DND-41 (cell line): ENCODE measurements around the gene CFAP92.

Source experiments
- ATAC-seq: fragments of 200-7000 bp; cut with Tn5 transposase; 3 replicates; pipeline ENCODE4 v1.9.1; 2021; ENCODE audit warnings: low read depth; ENCODE audit not compliant: insufficient read depth
- DNase-seq: peaks from one replicate; pipeline ENCODE4 v3.0.0-alpha.2; 2020
- H2AFZ ChIP-seq: 2 replicates; pipeline ENCODE4 v1.6.0; 2012; ENCODE audit warnings: low read depth, low read length
- H3K27ac ChIP-seq: 2 replicates; pipeline ENCODE4 v1.5.1; 2012; ENCODE audit warnings: low read length, inconsistent platforms
- H3K27me3 ChIP-seq: fragments of 200-600 bp; sonication (generic); 2 replicates; pipeline ENCODE4 v1.6.0; 2012; ENCODE audit warnings: low read length, mild to moderate bottlenecking, inconsistent platforms; ENCODE audit not compliant: insufficient read depth, poor library complexity
- H3K36me3 ChIP-seq: 2 replicates; pipeline ENCODE4 v1.5.1; 2012; ENCODE audit warnings: low read length, inconsistent platforms; ENCODE audit not compliant: insufficient read depth
- H3K4me1 ChIP-seq: 2 replicates; pipeline ENCODE4 v1.5.1; 2012; ENCODE audit warnings: mild to moderate bottlenecking, low read length; ENCODE audit not compliant: insufficient read depth
- H3K4me2 ChIP-seq: 2 replicates; pipeline ENCODE4 v1.6.0; 2012; ENCODE audit warnings: mild to moderate bottlenecking, moderate library complexity, low read length, inconsistent platforms; ENCODE audit not compliant: insufficient read depth
- H3K4me3 ChIP-seq, 2 experiments: fragments of 200-600 bp in 1 of 2; shearing (Covaris generic) in 1 of 2; 2 replicates each; pipeline ENCODE4 v1.5.1; 2012 to 2016; ENCODE audit warnings: inconsistent platforms in 2 of 2, low read length in 2 of 2, mild to moderate bottlenecking in 2 of 2, low read depth in 1 of 2, moderate library complexity in 1 of 2
- H3K79me2 ChIP-seq: 2 replicates; pipeline ENCODE4 v1.6.0; 2012; ENCODE audit warnings: low read length, inconsistent platforms; ENCODE audit not compliant: insufficient read depth
- H3K9ac ChIP-seq: 2 replicates; pipeline ENCODE4 v1.6.0; 2012; ENCODE audit warnings: low read depth, mild to moderate bottlenecking, inconsistent platforms, low read length, moderate library complexity
- H3K9me3 ChIP-seq: 2 replicates; pipeline ENCODE4 v1.5.1; 2012; ENCODE audit warnings: low read length, moderate library complexity, mild to moderate bottlenecking, inconsistent platforms; ENCODE audit not compliant: insufficient read depth, severe bottlenecking
- H4K20me1 ChIP-seq: 2 replicates; pipeline ENCODE4 v1.6.0; 2012; ENCODE audit warnings: low read length; ENCODE audit not compliant: insufficient read depth
- EZH2 ChIP-seq: IDR thresholded peaks from 3 replicates; pipeline ENCODE4 v1.6.1; 2012; ENCODE audit warnings: borderline replicate concordance, low read depth, mild to moderate bottlenecking, moderate library complexity, low read length, inconsistent platforms; ENCODE audit not compliant: severe bottlenecking
- TF ChIP-seq, protein P1 (sequence below): IDR thresholded peaks from 2 replicates; pipeline ENCODE4 v1.5.1; 2012; ENCODE audit warnings: borderline replicate concordance, low read length, moderate library complexity, mild to moderate bottlenecking; ENCODE audit not compliant: poor library complexity, severe bottlenecking; ENCODE audit errors: extremely low read depth

Gene CFAP92

DNA sequence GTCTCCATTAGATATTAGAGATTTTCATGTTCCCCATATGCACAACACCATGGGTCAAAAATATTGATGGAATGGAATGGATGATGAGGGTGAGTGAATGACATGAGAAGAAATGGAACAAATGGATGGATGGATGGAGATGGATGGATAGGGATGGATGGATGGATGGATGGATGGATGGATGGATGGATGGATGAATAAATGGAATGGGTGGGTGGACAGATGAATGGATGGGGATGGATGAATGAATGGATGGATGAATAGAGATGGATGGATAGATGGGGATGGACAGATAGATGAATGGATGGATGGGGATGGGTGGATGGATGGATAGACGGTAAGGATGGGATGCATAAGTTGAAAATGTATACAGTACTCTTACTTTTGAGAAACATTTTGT lies 18.6 kb downstream of the CFAP92 start:
- H3K36me3 ChIP-seq = no peaks in the 10 kb centered on the region
- no peak overlapping the region for H3K9ac ChIP-seq
- H3K27me3 ChIP-seq = no peaks in the 10 kb centered on the region
- H3K4me2 ChIP-seq = no peak overlapping the region
- no peaks in the 10 kb centered on the region for H3K79me2 ChIP-seq
- no peak overlapping the region for H2AFZ ChIP-seq
- H3K27ac ChIP-seq = no peak overlapping the region
- no peak for ATAC-seq
- TF ChIP-seq, protein P1, sequence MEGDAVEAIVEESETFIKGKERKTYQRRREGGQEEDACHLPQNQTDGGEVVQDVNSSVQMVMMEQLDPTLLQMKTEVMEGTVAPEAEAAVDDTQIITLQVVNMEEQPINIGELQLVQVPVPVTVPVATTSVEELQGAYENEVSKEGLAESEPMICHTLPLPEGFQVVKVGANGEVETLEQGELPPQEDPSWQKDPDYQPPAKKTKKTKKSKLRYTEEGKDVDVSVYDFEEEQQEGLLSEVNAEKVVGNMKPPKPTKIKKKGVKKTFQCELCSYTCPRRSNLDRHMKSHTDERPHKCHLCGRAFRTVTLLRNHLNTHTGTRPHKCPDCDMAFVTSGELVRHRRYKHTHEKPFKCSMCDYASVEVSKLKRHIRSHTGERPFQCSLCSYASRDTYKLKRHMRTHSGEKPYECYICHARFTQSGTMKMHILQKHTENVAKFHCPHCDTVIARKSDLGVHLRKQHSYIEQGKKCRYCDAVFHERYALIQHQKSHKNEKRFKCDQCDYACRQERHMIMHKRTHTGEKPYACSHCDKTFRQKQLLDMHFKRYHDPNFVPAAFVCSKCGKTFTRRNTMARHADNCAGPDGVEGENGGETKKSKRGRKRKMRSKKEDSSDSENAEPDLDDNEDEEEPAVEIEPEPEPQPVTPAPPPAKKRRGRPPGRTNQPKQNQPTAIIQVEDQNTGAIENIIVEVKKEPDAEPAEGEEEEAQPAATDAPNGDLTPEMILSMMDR = no peak
- no peak for TF ChIP-seq EZH2
- no peak for DNase-seq
- no peak overlapping the region for H3K4me3 ChIP-seq
- H4K20me1 ChIP-seq = no peaks in the 10 kb centered on the region
- no peaks in the 10 kb centered on the region for H3K9me3 ChIP-seq
- H3K4me1 ChIP-seq = no peaks in the 10 kb centered on the region

DNA sequence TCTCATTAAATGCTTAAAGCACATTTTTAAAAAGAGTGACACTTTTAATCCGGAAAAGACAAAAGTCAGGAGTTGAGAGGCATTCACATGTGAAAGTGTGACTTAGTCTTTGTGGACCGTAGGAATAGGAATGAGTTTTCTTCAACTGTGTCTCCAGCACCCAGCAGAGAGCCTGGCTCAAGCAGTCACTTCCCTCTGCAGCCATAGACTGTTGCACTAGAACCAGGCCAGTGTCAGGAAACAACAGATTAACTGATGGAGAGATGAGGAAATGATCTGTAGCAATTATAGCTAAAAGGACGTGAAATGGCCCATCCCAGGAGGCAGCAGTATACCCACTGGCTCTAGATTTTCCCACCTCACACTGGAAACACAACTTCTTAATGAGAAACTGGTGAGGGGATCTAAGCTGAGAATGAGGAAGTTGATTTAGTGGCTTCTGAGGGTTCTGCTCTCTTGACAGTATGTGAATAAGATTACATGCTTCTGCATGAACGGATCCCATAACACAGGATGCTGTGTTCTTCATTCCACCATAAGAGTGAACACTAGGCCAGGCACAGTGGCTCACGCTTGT lies 19.8 kb downstream of the CFAP92 start:
- no peak overlapping the region for H3K4me2 ChIP-seq
- no peak for TF ChIP-seq EZH2
- TF ChIP-seq, protein P1 = no peak
- no peaks in the 10 kb centered on the region for H3K79me2 ChIP-seq
- no peaks in the 10 kb centered on the region for H3K36me3 ChIP-seq
- no peak overlapping the region for H3K4me3 ChIP-seq
- H2AFZ ChIP-seq = peak overlapping the region; percentile 30; the same call in 1 of the 2 replicates
- no peak overlapping the region for H3K27ac ChIP-seq
- ATAC-seq (no peak), DNase-seq (no peak)
- no peak overlapping the region for H3K9ac ChIP-seq
- H3K9me3 ChIP-seq = no peaks in the 10 kb centered on the region
- no peaks in the 10 kb centered on the region for H4K20me1 ChIP-seq
- H3K27me3 ChIP-seq = no peaks in the 10 kb centered on the region
- H3K4me1 ChIP-seq = no peaks in the 10 kb centered on the region

DNA sequence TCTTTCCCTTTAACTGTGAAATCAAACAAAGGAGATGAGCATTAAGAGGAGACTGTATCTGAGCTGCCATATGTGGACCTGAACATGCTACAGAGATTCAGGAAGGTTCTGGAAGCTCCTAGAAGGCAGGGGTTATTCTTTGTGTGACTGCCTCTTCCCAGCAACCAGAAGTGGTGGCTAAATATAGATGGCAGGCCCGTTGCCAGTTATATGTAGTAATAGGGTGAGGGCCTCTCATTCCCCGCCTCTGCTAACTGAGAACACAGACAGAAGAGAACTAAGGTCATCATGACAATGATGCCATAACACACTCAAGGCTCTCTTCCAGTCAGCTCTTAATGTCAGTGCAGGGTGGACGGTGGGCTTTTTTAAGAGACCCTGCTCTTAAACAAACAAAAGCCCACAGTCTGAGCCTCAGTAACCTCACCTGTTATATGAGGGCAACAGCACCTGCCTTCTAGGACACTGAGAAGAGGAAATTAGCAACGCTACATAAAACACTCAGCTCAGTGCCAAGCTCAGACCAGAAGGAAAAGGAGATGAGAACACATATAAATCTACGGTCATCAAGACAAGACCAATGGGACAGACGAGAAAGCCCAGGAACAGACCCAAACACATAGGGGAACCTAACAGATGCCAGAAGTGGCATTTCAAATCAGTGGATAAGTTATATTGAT lies 22.3 kb downstream of the CFAP92 start:
- no peak overlapping the region for H3K4me2 ChIP-seq
- DNase-seq (no peak), ATAC-seq (no peak)
- H3K9ac ChIP-seq = no peak overlapping the region
- no peak overlapping the region for H3K27ac ChIP-seq
- no peak overlapping the region for H2AFZ ChIP-seq
- H3K4me1 ChIP-seq = no peaks in the 10 kb centered on the region
- H4K20me1 ChIP-seq = no peaks in the 10 kb centered on the region
- TF ChIP-seq, protein P1 = no peak
- TF ChIP-seq EZH2 = no peak
- H3K4me3 ChIP-seq = no peak overlapping the region
- H3K79me2 ChIP-seq = no peaks in the 10 kb centered on the region
- H3K36me3 ChIP-seq = no peaks in the 10 kb centered on the region
- no peaks in the 10 kb centered on the region for H3K9me3 ChIP-seq
- H3K27me3 ChIP-seq = no peaks in the 10 kb centered on the region
